Muscle of leg (tissue), 11 donors: ENCODE results near the gene AGAP3. TPM values are rescaled to one million over a fixed set of nuclear protein-coding genes. Genes with fewer than 3 reads are reported as not detected.

ENCODE experiments used
- DNase-seq: peaks from one replicate; pipeline ENCODE4 v3.0.0; 2013
- H3K27ac ChIP-seq: one replicate; pipeline ENCODE4 v1.5.1; 2013; ENCODE audit warnings: mild to moderate bottlenecking, low read length, control low read depth
- H3K27me3 ChIP-seq: one replicate; pipeline ENCODE4 v1.6.1; 2013; ENCODE audit warnings: low read length; ENCODE audit not compliant: control insufficient read depth, insufficient read depth
- H3K36me3 ChIP-seq: one replicate; pipeline ENCODE4 v1.6.1; 2013; ENCODE audit warnings: low read length; ENCODE audit not compliant: control insufficient read depth, insufficient read depth
- H3K4me1 ChIP-seq: one replicate; pipeline ENCODE4 v1.6.1; 2013; ENCODE audit warnings: low read length; ENCODE audit not compliant: control insufficient read depth, insufficient read depth
- H3K4me3 ChIP-seq: one replicate; pipeline ENCODE4 v1.5.1; 2013; ENCODE audit warnings: low read length, control low read depth
- H3K9me3 ChIP-seq: replicated peaks from 2 replicates; pipeline ENCODE4 v1.6.1; 2013; ENCODE audit warnings: low read depth, low read length; ENCODE audit not compliant: control insufficient read depth
- WGBS: methylation state at CpG from one replicate; pipeline ENCODE4 v1.1.5; 2013; ENCODE audit warnings: missing lambda C conversion rate; ENCODE audit not compliant: insufficient coverage; 5-methylcytosine and 5-hydroxymethylcytosine counted together
- polyA plus RNA-seq, 8 donors: library from polyadenylated mRNA; unstranded; fragments of 120-200 nt; gene quantifications; one replicate each; pipeline versions ENCODE4 v1.2.1 to v1.2.3, GENCODE V29; 2013; ENCODE audit warnings: inconsistent platforms in 1 of 8, low replicate concordance in 1 of 8; ENCODE audit not compliant: insufficient read length in 8 of 8, insufficient read depth in 1 of 8
- total RNA-seq: library from RNA; stranded (reverse); fragments of 120-200 nt; gene quantifications from one replicate; pipeline ENCODE4 v1.2.4, GENCODE V29; 2013

AGAP3 gene
- total and polyA plus RNA-seq, 9 donors, result 37.0 to 95.4 (median 74.6) TPM

- WGBS, result 1% methylated on average over 52 of the region's 52 CpGs
- H3K27me3 ChIP-seq, result peaks cover 54% of the 10 kb centered on the region
- H3K4me1 ChIP-seq, result peaks cover 13% of the 10 kb centered on the region
- no peak overlapping the region for H3K27ac ChIP-seq
- no peaks in the 10 kb centered on the region for H3K36me3 ChIP-seq
- peaks cover under 1% of the 10 kb centered on the region for H3K9me3 ChIP-seq
- no peak for DNase-seq
- peak overlapping the region; percentile 32 for H3K4me3 ChIP-seq
Measured at GRCh38 chr7:151168003-151168786, 81.9 kb downstream of the AGAP3 start.

- peaks cover 13% of the 10 kb centered on the region for H3K4me1 ChIP-seq
- peaks cover 2% of the 10 kb centered on the region for H3K9me3 ChIP-seq
- DNase-seq, result no peak
- 13% methylated on average over 8 of the region's 10 CpGs for WGBS
- no peak overlapping the region for H3K27ac ChIP-seq
- H3K4me3 ChIP-seq, result no peak overlapping the region
- peaks cover 59% of the 10 kb centered on the region for H3K27me3 ChIP-seq
- no peaks in the 10 kb centered on the region for H3K36me3 ChIP-seq
Measured at GRCh38 chr7:151168787-151169162, 82.5 kb downstream of the AGAP3 start.

GRCh38 chr7:151172273-151173141, 86.2 kb downstream of the AGAP3 start:
- 22% methylated on average over 39 of the region's 42 CpGs for WGBS
- DNase-seq, result peak; percentile 74
- peaks cover 52% of the 10 kb centered on the region for H3K27me3 ChIP-seq
- no peak overlapping the region for H3K27ac ChIP-seq
- peaks cover 2% of the 10 kb centered on the region for H3K9me3 ChIP-seq
- H3K36me3 ChIP-seq, result no peaks in the 10 kb centered on the region
- no peak overlapping the region for H3K4me3 ChIP-seq
- peaks cover 8% of the 10 kb centered on the region for H3K4me1 ChIP-seq

- peaks cover 41% of the 10 kb centered on the region for H3K27me3 ChIP-seq
- peaks cover 2% of the 10 kb centered on the region for H3K4me1 ChIP-seq
- no peaks in the 10 kb centered on the region for H3K36me3 ChIP-seq
- no peak overlapping the region for H3K4me3 ChIP-seq
- H3K27ac ChIP-seq, result no peak overlapping the region
- 87% methylated on average over 40 of the region's 43 CpGs for WGBS
- H3K9me3 ChIP-seq, result peaks cover 2% of the 10 kb centered on the region
- no peak for DNase-seq
Measured at GRCh38 chr7:151173386-151174245, 87.3 kb downstream of the AGAP3 start.

- 56% methylated on average over 77 of the region's 77 CpGs for WGBS
- Histone ChIP-seq H3K27ac (no peak overlapping the region), H3K27me3 (peaks cover 35% of the 10 kb centered on the region), H3K9me3 (peaks cover 2% of the 10 kb centered on the region), H3K36me3 (no peaks in the 10 kb centered on the region), H3K4me3 (no peak overlapping the region), H3K4me1 (peaks cover 2% of the 10 kb centered on the region)
- DNase-seq, result peak; percentile 39
Measured at GRCh38 chr7:151174246-151175046, 88.2 kb downstream of the AGAP3 start.

- Histone ChIP-seq H3K4me3 (no peak overlapping the region), H3K9me3 (peaks cover 2% of the 10 kb centered on the region), H3K4me1 (peaks cover 2% of the 10 kb centered on the region), H3K27ac (no peak overlapping the region), H3K36me3 (no peaks in the 10 kb centered on the region), H3K27me3 (peaks cover 35% of the 10 kb centered on the region)
- WGBS, result 68% methylated on average over 14 of the region's 16 CpGs
- no peak for DNase-seq
Measured at GRCh38 chr7:151175047-151175792, 88.9 kb downstream of the AGAP3 start.

GRCh38 chr7:151175793-151176311, 89.6 kb downstream of the AGAP3 start:
- 63% methylated on average over 20 of the region's 23 CpGs for WGBS
- Histone ChIP-seq H3K27me3 (peaks cover 33% of the 10 kb centered on the region), H3K4me3 (no peak overlapping the region)

GRCh38 chr7:151176401-151176800, 90.1 kb downstream of the AGAP3 start:
- Histone ChIP-seq H3K36me3 (no peaks in the 10 kb centered on the region), H3K27me3 (peaks cover 31% of the 10 kb centered on the region), H3K4me3 (no peak overlapping the region), H3K27ac (no peak overlapping the region), H3K9me3 (peaks cover 2% of the 10 kb centered on the region), H3K4me1 (peaks cover 13% of the 10 kb centered on the region)
- DNase-seq, result no peak
- 86% methylated on average over 7 of the region's 9 CpGs for WGBS

More at GRCh38 chr7:151175793-151176311, 89.6 kb downstream of the AGAP3 start:
- DNase-seq, result no peak
- Histone ChIP-seq H3K4me1 (peaks cover 9% of the 10 kb centered on the region), H3K36me3 (no peaks in the 10 kb centered on the region), H3K27ac (no peak overlapping the region), H3K9me3 (peaks cover 2% of the 10 kb centered on the region)
